ENCODE measurements around the gene ACIN1. TPM values are rescaled to one million over a fixed set of nuclear protein-coding genes. Genes with fewer than 3 reads are reported as not detected.

The ACIN1 gene, protein sequence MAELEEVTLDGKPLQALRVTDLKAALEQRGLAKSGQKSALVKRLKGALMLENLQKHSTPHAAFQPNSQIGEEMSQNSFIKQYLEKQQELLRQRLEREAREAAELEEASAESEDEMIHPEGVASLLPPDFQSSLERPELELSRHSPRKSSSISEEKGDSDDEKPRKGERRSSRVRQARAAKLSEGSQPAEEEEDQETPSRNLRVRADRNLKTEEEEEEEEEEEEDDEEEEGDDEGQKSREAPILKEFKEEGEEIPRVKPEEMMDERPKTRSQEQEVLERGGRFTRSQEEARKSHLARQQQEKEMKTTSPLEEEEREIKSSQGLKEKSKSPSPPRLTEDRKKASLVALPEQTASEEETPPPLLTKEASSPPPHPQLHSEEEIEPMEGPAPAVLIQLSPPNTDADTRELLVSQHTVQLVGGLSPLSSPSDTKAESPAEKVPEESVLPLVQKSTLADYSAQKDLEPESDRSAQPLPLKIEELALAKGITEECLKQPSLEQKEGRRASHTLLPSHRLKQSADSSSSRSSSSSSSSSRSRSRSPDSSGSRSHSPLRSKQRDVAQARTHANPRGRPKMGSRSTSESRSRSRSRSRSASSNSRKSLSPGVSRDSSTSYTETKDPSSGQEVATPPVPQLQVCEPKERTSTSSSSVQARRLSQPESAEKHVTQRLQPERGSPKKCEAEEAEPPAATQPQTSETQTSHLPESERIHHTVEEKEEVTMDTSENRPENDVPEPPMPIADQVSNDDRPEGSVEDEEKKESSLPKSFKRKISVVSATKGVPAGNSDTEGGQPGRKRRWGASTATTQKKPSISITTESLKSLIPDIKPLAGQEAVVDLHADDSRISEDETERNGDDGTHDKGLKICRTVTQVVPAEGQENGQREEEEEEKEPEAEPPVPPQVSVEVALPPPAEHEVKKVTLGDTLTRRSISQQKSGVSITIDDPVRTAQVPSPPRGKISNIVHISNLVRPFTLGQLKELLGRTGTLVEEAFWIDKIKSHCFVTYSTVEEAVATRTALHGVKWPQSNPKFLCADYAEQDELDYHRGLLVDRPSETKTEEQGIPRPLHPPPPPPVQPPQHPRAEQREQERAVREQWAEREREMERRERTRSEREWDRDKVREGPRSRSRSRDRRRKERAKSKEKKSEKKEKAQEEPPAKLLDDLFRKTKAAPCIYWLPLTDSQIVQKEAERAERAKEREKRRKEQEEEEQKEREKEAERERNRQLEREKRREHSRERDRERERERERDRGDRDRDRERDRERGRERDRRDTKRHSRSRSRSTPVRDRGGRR
- polyA plus RNA-seq (ENCODE audit: insufficient read length), result 365 TPM
- long read RNA-seq, donor 1, partial matches to known transcripts, result 281 of 364 reads
- long read RNA-seq, donor 1, other reads (novel, unspliced or antisense), result 70 of 364 reads
- long read RNA-seq, donor 2, transcript ACIN1-212 (2 exons, 366 nt), result major isoform, 7 of 224 reads
- long read RNA-seq, donor 2, partial matches to known transcripts, result 136 of 224 reads
- long read RNA-seq, donor 2, other reads (novel, unspliced or antisense), result 72 of 224 reads
- long read RNA-seq, donor 3, partial matches to known transcripts, result 104 of 113 reads
- long read RNA-seq, donor 3, other reads (novel, unspliced or antisense), result 0 of 113 reads
- long read RNA-seq, donor 4, partial matches to known transcripts, result 0 of 6 reads
- long read RNA-seq, donor 4, other reads (novel, unspliced or antisense), result 6 of 6 reads
- long read RNA-seq, donor 5, full-length matches to known transcripts, result 8 of 62 reads
- long read RNA-seq, donor 5, partial matches to known transcripts, result 54 of 62 reads
- long read RNA-seq, donor 5, other reads (novel, unspliced or antisense), result 0 of 62 reads
- long read RNA-seq, donor 6, partial matches to known transcripts, result 63 of 69 reads
- long read RNA-seq, donor 6, other reads (novel, unspliced or antisense), result 0 of 69 reads
- long read RNA-seq, donor 7, partial matches to known transcripts, result 401 of 499 reads
- long read RNA-seq, donor 7, other reads (novel, unspliced or antisense), result 87 of 499 reads
- long read RNA-seq, donor 8, partial matches to known transcripts, result 40 of 46 reads
- long read RNA-seq, donor 8, other reads (novel, unspliced or antisense), result 0 of 46 reads

DNA sequence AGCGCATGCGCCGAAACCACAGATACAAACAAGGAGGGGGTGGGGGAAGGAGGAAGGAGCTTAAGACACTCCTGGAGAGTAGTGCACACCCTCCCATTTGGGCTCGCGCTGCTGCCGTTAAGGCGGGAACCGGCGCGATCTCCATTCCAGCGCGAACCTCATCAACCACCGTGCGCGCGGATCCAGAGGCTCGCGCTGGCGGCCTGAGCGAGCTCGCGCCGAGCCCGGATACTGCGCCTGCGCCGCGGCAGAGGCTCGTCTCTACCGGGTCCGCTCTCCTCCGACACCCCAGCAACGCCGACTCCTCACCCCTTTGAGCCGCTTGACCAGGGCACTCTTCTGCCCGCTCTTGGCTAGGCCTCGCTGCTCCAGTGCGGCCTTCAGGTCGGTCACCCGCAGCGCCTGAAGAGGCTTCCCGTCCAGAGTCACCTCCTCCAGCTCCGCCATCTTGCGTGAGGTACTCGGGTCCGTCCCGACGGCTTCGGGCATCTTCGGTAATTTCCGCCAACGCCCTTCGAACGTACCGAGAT is at the start of gene ACIN1:
TSS of gene ACIN1 (minus strand) at position 471 of the 530 bp plus-strand sequence. CDS start at position 447, 24 bp downstream.
- peak; percentile 88 for DNase-seq

DNA sequence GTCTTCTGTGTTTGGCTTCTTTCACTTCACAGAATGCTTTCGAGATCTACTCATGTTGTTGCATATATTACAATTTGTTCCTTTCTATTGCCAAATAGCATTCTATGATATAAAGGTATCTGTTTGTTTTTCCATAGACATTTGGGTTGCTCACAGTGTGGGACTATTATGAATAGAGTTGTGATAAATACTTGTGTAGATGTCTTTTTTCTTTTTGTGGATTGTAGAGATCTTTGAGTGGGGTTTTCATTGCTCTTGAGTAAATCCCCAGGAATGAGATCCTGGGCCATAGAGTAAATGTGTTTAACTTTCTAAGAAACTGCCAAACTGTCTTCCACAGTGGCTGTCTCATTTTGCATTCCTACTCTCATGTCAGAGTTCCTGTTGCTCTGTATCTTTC is 49.0 kb upstream of the ACIN1 start:
- no peak for DNase-seq

DNA sequence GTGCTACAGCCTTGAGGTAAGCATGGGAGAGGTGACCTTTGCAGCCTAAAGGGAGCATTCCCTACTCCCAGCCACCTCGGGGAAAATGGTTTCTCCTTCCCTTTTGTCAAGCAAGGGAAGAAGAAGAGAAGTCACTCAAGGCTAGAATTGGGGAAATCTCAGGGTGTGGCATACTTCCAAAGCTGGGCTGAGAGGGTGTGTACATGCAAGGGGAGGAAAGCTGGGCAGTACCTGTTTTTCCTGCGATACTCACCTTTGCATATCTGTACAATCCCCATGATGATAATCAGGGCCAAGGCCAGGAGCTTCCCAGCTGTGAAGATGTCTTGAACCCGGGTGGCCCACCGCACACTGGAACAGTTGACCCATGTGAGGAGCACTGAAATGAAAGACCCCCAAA is 47.9 kb upstream of the ACIN1 start:
- DNase-seq, result no peak

DNA sequence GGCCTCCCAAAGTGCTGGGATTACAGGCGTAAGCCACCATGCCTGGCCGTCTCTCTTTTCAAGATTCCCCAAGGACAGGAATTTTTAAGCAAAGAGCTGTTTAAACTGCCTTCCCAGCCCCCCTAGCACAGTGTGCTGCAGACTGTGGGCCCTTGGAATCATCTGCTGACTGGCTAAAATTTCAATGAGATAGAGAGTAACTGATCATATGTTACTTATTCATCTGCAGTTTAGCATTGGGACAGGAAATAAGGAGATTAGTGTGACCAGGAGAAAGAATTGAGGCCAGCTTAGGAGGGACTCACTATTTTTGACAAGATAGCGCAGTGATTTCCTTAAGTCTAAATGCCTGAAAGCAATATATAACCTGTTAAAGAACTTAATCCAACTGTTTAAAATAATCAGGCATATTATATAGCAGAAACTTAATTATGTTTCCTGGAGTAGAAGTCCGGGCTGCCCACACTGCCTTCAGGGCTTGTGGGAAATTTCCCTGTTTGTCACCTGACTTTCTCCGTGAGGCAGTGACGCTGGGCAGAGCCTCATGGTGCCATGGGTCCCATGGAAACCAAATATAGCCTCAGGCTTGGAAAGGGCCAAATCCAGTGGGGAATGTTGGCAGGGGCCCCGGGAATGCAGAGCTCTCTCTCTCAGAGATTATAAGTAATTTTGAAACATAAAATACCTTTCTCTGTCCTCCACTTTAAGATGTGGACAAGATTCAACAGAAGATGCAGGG is 46.9 kb upstream of the ACIN1 start:
- DNase-seq, result no peak

DNA sequence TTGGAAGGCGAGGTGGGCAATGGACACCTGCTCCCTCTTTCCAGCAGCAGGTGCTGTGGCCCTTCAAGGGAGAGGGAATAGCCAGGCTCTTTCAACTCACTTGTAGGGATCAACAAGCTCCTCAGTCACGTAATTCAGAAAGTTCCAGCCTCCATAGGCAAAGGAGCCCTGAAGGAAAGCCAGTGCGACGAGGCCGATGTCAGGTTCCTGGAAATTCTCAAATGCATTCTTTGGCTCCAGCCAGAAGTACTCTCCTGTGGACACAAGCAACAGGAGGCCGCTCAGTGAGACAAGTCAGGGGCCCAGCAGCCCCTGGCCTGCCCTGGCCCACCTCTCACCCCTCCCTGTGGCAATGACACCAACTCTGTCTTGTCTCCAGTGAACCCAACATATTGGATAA is 45.4 kb upstream of the ACIN1 start:
- no peak for DNase-seq

DNA sequence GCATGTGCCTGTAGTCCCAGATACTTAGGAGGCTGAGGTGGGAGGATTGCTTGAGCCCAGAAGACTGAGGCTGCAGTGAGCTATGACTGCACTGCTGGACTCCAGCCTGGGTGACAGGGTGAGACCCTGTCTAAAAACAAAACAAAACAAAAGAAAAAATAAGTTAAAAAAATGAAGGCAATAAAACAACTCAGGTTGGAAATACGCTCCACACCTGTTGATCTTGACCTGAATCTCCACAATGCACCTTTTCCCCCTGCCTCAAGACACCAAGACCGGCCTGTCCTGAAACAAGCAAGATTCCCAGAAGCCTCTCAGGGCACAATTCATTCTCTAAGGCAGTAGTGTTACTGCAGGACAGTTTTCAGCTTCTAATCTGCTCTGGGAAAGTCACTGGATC is 44.9 kb upstream of the ACIN1 start:
- DNase-seq, result no peak

DNA sequence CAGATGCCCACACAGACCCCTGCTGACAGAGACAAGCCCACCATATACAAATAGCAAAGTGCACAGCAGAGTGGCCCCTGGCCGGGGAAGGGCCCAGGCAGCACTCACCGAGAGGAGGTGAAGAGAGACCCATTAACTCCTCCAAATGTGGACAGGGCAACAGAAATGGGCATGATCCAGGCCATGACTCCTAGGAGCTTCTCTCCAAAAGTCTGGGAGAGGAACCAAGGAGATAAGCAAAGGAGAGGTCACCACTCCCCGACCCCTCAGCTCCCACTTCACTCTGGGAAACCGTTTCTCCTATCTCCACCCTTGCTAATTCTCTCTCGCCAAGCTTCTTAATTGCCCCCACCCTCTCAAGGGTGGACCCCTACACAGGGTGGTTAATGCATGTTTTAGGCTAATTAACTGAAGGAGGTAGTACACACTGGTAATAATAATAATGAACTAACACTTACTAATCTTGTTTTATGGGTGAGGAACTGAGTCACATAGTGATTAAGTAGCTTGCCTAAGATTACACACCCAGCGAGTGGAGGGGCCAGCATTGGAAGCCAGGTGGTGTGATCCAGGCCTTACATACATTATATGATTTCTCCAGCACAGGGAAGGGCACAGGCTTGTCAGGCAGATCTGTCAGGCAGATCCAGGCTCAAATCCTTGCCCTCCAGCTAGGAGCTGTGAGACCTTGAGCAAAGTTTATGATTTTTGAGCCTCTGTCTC is 43.0 kb upstream of the ACIN1 start:
- no peak for DNase-seq

DNA sequence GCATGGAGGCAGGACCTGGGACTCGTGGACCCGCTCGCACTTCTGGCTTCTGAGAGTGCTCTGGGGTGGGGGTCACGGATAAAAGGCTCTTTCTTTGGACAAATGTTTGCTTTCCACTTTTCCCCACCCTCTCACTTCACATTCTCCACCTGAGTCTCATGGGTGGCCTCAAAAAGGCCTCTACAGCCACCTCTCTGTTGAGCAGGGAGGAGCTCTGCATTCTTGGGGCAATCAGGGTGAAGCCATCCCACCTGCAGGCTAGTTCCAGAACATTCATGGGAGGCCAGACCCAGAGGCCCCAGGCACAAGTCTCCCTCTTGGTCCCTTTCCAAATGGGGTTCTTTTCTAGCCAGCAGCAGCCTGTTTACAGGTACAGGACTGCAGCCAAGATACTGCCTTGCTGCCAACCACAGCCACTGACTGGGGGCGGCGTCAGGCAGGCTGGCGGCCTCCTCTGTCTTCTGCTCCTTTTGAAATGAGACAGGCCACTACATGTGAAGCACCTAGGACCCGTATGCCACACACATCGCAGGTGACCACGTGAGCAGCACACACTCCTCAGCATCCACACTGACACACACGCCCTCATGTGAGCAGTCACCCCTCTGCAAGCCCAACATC is 42.4 kb upstream of the ACIN1 start:
- DNase-seq, result no peak

DNA sequence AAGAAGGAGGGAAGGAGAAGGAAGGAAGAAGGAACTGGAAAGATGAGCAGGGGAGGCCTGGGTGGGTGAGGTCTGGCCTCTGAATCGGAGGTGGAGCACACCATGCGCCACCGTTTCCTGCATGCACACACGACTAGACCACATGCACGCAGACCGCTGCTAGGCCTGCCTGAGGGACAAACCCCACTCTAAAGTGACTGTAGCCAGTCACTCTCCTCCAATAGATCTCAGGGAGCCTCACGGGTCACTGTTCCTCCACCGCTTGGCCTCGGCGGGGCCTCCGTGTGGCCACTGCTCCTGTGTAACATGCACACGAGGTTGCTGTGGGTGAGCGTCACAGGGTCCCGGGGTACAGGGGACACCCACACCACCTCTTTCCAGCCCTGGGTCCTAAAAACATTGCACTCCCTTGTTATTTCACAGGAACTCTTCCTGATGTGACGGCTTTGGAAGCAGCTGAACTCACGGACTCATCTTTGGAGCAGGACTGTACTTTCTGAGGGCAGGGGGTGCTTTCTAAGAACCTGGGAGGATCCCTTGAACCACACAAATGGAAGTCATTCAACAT is 41.7 kb upstream of the ACIN1 start:
- no peak for DNase-seq

DNA sequence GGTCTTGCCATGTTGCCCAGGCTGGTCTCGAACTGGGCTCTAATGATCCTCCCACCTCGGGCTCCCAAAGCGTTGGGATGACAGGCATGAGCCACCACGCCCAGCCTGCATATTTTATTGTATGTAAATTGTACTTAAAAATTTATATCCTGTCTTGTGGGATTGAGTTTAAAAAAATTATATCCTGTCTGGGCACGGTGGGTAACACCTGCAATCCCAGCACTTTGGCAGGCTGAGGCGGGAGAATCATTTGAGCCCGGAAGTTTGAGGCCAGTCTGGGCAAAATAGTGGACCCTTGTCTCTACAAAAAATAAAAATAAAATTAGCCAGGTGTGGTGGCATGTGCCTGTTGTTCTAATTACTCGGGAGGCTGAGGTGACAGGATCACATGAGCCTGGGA is 38.0 kb upstream of the ACIN1 start:
- no peak for DNase-seq

DNA sequence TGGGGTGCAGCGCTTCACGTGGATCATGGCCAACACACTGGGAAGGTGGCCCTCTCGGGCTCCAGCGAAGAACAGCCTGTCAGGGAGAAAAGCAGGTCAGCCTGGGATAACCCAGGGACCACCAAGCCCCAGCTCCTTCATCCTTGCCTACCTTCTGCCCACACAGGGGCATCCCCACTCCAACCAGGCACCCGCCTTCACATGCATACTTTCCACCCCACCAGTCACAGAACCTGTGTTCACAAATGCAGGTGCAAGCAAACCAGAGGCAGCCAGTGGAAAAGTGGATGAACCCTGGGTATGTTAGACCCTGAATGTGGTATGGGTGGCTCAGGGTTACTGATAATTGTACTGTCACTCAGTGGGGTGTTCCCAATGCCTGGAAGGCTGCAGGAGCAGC is 36.5 kb upstream of the ACIN1 start:
- no peak for DNase-seq

DNA sequence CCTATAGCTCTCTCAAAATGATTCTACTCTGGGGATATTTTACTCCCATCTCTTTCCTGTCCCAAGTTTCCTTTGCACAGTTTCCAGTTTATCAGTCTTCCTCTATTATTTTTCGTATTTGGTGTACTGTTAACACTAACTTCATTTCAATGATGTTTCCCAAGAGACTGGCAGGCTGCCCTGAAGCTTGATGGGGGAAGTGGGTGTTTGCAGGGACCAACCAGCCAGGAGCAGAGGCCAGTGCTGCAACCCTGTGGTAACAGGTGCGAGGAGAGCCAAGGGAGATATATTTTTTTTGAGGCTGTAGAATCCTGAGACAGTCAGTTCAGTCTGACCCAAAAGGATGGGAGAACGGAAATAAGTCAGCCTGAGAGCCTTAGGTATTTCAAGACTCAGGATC is 35.9 kb upstream of the ACIN1 start:
- no peak for DNase-seq

DNA sequence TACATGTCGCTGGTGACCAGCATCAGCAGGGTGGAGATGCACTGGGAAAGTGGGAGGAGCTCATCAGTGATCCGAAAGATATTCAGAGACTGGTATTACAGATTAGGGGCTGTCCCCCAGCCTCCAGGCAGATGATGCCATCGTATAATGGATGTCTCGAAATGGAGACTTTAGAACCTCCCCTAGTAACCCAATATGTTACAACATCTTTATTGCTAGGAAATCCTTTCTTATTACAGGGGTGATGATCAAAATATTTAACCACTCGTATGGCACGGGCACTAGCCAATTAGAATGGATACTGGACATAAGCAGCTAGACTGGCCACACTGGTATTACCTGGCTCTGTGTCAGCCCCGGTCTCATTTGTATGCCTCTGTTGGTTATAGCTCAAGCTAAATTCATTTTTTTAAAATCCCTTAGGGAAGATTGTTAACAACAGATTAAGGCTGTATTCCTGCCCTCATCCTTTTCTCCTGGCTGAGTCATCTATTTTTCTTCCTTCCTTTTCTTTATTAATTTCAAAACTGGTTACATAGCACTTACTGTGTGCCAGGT is 34.9 kb upstream of the ACIN1 start:
- no peak for DNase-seq

DNA sequence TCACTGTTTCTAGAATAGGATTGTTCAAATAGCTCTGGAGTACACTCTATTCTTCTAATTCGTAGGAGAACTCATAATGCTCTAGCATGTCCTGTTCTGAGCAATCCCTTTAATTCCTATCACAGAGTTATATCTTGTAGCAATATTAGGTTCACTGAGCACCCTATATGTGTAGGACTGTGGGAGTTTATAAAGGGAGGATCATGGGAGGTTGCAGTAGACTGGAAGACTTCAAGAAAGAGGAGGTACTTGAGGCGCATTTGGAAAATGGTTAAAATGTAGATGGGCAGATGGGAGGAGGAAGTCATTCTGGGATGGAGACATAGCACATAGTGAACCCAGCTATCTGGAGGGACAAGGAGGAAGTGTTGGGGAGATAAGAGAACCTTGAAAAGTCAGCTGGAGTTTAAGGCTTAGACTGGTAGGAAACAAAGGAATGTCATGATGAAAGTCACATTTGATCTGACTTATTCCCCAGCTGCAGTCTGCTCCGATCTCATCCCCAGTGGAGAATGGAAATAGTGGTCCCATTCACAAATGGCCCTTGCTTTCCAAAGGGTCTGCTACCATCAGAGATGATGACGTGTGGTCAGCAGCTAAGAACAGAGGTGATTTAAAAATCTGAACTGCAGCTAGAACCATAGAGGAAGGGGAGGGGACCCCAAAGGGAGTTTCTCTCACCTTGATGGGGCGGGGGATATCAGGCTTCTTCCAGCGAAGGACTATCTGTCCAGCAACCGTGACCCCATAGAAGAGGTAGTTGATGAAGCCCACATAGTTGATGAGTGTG is 34.2 kb upstream of the ACIN1 start:
- no peak for DNase-seq

DNA sequence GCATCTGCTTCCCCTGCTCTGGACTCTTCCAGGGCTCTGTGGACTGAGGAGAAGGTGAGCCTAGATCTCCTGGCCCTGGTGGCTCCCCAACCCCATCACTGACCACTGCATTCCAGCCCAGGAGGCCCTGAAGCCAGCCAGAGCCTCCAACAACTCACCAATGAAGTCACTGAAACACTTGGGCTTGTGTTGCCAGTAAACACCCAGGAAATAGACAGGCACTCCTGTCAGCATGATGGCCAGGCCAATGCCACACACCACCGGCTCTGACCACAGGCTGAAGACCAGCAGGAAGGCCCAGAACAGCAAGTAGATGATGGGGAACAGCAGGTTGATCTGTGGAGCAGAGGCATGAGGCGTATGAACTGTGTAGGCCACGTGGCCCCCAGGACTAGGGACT is 32.9 kb upstream of the ACIN1 start:
- DNase-seq, result no peak

DNA sequence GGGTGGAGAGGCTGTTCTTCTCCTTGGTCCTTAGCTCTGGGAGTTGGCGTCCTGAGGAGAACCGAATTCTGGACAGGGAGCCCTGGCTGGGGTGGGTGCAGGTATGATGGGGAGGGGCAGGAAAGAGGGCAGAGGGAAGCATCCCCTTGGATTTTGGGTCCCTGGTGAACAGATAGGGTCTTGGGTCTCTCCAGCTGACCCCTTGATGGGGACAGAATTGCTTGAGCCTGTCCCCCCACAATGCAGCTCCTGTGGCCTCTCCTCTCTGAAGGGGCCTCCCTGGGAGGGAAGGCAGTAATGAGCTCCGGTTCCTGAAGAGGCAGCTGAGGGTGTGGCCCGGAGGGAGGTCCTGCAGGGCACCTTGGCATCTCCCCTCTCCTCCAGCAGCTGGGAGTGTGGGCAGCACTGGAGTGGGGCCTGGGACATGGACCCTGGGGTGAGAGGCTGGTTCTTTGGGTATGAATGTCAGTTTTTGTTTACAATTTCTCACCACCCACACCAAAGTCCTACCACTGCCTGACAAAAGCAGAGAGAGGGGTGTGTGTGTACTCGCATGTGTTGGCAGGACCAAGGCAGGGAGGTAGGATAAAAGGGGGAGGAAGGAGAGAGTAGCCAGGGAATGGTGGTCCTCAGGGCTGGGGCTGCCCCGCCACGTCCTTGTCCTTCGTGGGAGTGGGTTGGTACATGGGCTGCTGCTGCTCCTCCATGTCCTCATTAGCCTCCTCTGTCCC is 31.8 kb upstream of the ACIN1 start:
- no peak for DNase-seq
